HepG2 (cell line): ENCODE measurements around the gene CAPZA2. TPM values are rescaled to one million over a fixed set of nuclear protein-coding genes. Genes with fewer than 3 reads are reported as not detected.

Experiments used
- ATAC-seq: fragments of 200-7000 bp; cut with Tn5 transposase; 3 replicates; pipeline ENCODE4 v1.9.1; 2020; ENCODE audit warnings: mild to moderate bottlenecking, moderate library complexity
- BruUV-seq: library from RNA; stranded (reverse); fragments of 400-500 nt; replicated peaks from 2 replicates; lab custom pipeline; 2021; lab: Mats Ljungman, UMichigan
- CTCF ChIA-PET: fragments of 300-600 bp; formaldehyde crosslinking; extraction: SDS; loops from one replicate; lab custom pipeline; 2021; ENCODE audit warnings: low total read pairs, inconsistent platforms, low intra/inter-chr PET ratio; lab: Yijun Ruan, JAX
- POLR2A ChIA-PET: fragments of 350-600 bp; sonication (Branson Sonifier 250); formaldehyde crosslinking; loops from one replicate; lab custom pipeline; 2020; ENCODE audit warnings: antibody characterized with exemption, inconsistent platforms; lab: Yijun Ruan, JAX
- DNase-seq: peaks from one replicate; pipeline ENCODE4 v3.0.0-alpha.2; 2015; ENCODE audit warnings: low spot score
- FAIRE-seq: peaks from 3 replicates; lab custom pipeline; 2011; peaks lifted over from hg19 to GRCh38; lab: Jason Lieb, UNC
- H2AFZ ChIP-seq: one replicate; pipeline ENCODE4 v1.6.1; 2011; ENCODE audit warnings: low read length, inconsistent platforms
- H3K27ac ChIP-seq: fragments of 300-600 bp; 3 replicates; pipeline ENCODE4 v1.8.0; 2011; ENCODE audit warnings: mixed run types, mild to moderate bottlenecking, mixed read lengths, low read length, inconsistent platforms; ENCODE audit not compliant: insufficient read depth; ENCODE audit errors: extremely low read length
- H3K27me3 ChIP-seq, 2 experiments: fragments of 200-600 bp in 1 of 2; 2 replicates in 1 of 2; 3 replicates in 1 of 2; pipeline versions ENCODE4 v1.6.0 to v1.8.0; 2011; ENCODE audit warnings: low read length in 2 of 2, mild to moderate bottlenecking in 2 of 2, moderate library complexity in 2 of 2, inconsistent platforms in 1 of 2; ENCODE audit not compliant: insufficient read depth in 2 of 2, control insufficient read depth in 1 of 2
- H3K36me3 ChIP-seq, 2 experiments: fragments of 200-600 bp in 1 of 2; replicated peaks in 1 of 2; 2 replicates in 1 of 2; 3 replicates in 1 of 2; pipeline versions ENCODE4 v1.5.1 to v1.8.0; 2011; ENCODE audit warnings: low read length in 2 of 2, inconsistent platforms in 1 of 2; ENCODE audit not compliant: insufficient read depth in 2 of 2, control insufficient read depth in 1 of 2
- H3K4me1 ChIP-seq: 2 replicates; pipeline ENCODE4 v1.5.1; 2012; ENCODE audit warnings: low read length, inconsistent platforms; ENCODE audit not compliant: insufficient read depth
- H3K4me2 ChIP-seq: 2 replicates; pipeline ENCODE4 v1.6.0; 2011; ENCODE audit warnings: low read depth, low read length, inconsistent platforms
- H3K4me3 ChIP-seq, 3 experiments: fragments of 200-600 bp in 1 of 3; sonication (generic), shearing (Covaris generic) in 1 of 3; replicated peaks in 1 of 3; 2 replicates each; pipeline ENCODE4 v1.5.1; 2011 to 2016; ENCODE audit warnings: low read length in 3 of 3, inconsistent platforms in 2 of 3, low read depth in 2 of 3, mild to moderate bottlenecking in 2 of 3, control low read depth in 1 of 3, mixed read lengths in 1 of 3; ENCODE audit not compliant: insufficient read depth in 1 of 3
- H3K79me2 ChIP-seq: one replicate; pipeline ENCODE4 v1.6.1; 2011; ENCODE audit warnings: low read length, inconsistent platforms; ENCODE audit not compliant: insufficient read depth
- H3K9ac ChIP-seq: 2 replicates; pipeline ENCODE4 v1.6.0; 2011; ENCODE audit warnings: mild to moderate bottlenecking, low read depth, low read length, inconsistent platforms; ENCODE audit not compliant: insufficient read depth
- H3K9me3 ChIP-seq: 2 replicates; pipeline ENCODE4 v1.5.1; 2012; ENCODE audit warnings: mild to moderate bottlenecking, low read length
- H4K20me1 ChIP-seq: 2 replicates; pipeline ENCODE4 v1.6.0; 2011; ENCODE audit warnings: inconsistent platforms, mild to moderate bottlenecking, low read length, moderate library complexity; ENCODE audit not compliant: insufficient read depth
- ARID2 ChIP-seq: sonication (generic); formaldehyde crosslinking; IDR thresholded peaks from 2 replicates; pipeline ENCODE4 v1.8.1; 2022; ENCODE audit warnings: mild to moderate bottlenecking, missing genetic modification reagents, borderline replicate concordance
- DDIT3 ChIP-seq: sonication (generic); formaldehyde crosslinking; IDR thresholded peaks from 2 replicates; pipeline ENCODE4 v1.4.0; 2020; ENCODE audit warnings: mild to moderate bottlenecking, missing genetic modification reagents
- KDM2A ChIP-seq: sonication (generic); formaldehyde crosslinking; IDR thresholded peaks from 2 replicates; pipeline ENCODE4 v1.4.0; 2020; ENCODE audit warnings: low read depth, missing genetic modification reagents, borderline replicate concordance
- MAF1 ChIP-seq: sonication (generic); formaldehyde crosslinking; IDR thresholded peaks from 2 replicates; pipeline ENCODE4 v1.5.0; 2020; ENCODE audit warnings: missing genetic modification reagents, borderline replicate concordance
- MYNN ChIP-seq: sonication (generic); formaldehyde crosslinking; IDR thresholded peaks from 2 replicates; pipeline ENCODE4 v1.4.0; 2020; ENCODE audit warnings: mild to moderate bottlenecking, low read depth, missing genetic modification reagents
- NCOA1 ChIP-seq: sonication (generic); formaldehyde crosslinking; IDR thresholded peaks from 2 replicates; pipeline ENCODE4 v1.9.0; 2021; ENCODE audit warnings: missing genetic modification reagents
- NCOA2 ChIP-seq: sonication (generic); formaldehyde crosslinking; IDR thresholded peaks from 2 replicates; pipeline ENCODE4 v1.8.0; 2022; ENCODE audit warnings: inconsistent platforms
- NR3C1 ChIP-seq: sonication (generic); formaldehyde crosslinking; IDR thresholded peaks from 2 replicates; pipeline ENCODE4 v1.4.0; 2020; ENCODE audit warnings: missing genetic modification reagents
- POLR2A ChIP-seq, 2 experiments: IDR thresholded peaks; 2 replicates each; pipeline ENCODE4 v1.6.1; 2011; ENCODE audit warnings: low read depth in 2 of 2, low read length in 2 of 2, mild to moderate bottlenecking in 1 of 2, moderate library complexity in 1 of 2; ENCODE audit not compliant: insufficient read depth in 1 of 2
- PRPF4 ChIP-seq: fragments of 200-400 bp; formaldehyde crosslinking; IDR thresholded peaks from 2 replicates; pipeline ENCODE4 v1.6.1; 2016; ENCODE audit warnings: low read length, low read depth; ENCODE audit not compliant: poor library complexity, severe bottlenecking
- RAD51 ChIP-seq: fragments of 450-650 bp; IDR thresholded peaks from 2 replicates; pipeline ENCODE4 v1.6.1; 2016; ENCODE audit warnings: borderline replicate concordance
- XRCC5 ChIP-seq: fragments of 200-400 bp; formaldehyde crosslinking; optimal IDR thresholded peaks from 2 replicates; pipeline ENCODE3; 2017; ENCODE audit warnings: mild to moderate bottlenecking, low read length
- ZBTB26 ChIP-seq: IDR thresholded peaks from 2 replicates; pipeline ENCODE4 v1.6.1; 2016; ENCODE audit warnings: missing compliant biosample characterization, missing genetic modification reagents, borderline replicate concordance
- ZBTB3 ChIP-seq: sonication (generic); formaldehyde crosslinking; IDR thresholded peaks from 2 replicates; pipeline ENCODE4 v1.4.0; 2020; ENCODE audit warnings: low read depth, mild to moderate bottlenecking, moderate library complexity, missing genetic modification reagents, borderline replicate concordance
- ZNF292 ChIP-seq: sonication (generic); formaldehyde crosslinking; IDR thresholded peaks from 2 replicates; pipeline ENCODE4 v1.8.1; 2022; ENCODE audit warnings: mild to moderate bottlenecking, low read depth, missing genetic modification reagents, borderline replicate concordance
- ZNF44 ChIP-seq: sonication (generic); formaldehyde crosslinking; IDR thresholded peaks from 2 replicates; pipeline ENCODE4 v1.5.1; 2020; ENCODE audit warnings: mild to moderate bottlenecking, missing genetic modification reagents
- WGBS: methylation state at CpG from one replicate; pipeline ENCODE4 v1.1.6; 2017; ENCODE audit warnings: low lambda C conversion rate; 5-methylcytosine and 5-hydroxymethylcytosine counted together
- in situ Hi-C: cut with HindIII; loops from 2 replicates; pipeline ENCODE4 v1.10.0; 2017; ENCODE audit warnings: low pct_unique_long_range_greater_than_20kb; ENCODE audit not compliant: extremely low pct_ligation_motif_present
- intact Hi-C: fragments of 100-400 bp; cut with micrococcal nuclease; formaldehyde crosslinking; loops from one replicate; pipeline ENCODE4 v1.10.0; 2022; ENCODE audit not compliant: unreplicated experiment
- polyA plus RNA-seq, 8 experiments: library from polyadenylated mRNA; depleted of rRNA in 3 of 8; stranded (reverse) in 7 of 8; unstranded in 1 of 8; fragments of >200 nt; fragmentation: Illumina TruSeq in 4 of 8; extraction: Trizol in 4 of 8; gene quantifications; 2 replicates each; pipeline versions ENCODE4 v1.2.1 to v1.2.3, GENCODE V29; 2011 to 2016; ENCODE audit warnings: low read depth in 4 of 8, missing spikeins in 1 of 8, mixed read lengths in 1 of 8; ENCODE audit not compliant: insufficient read depth in 1 of 8
- total RNA-seq, 5 experiments: library from RNA; depleted of rRNA; stranded (reverse); fragments of >200 nt; fragmentation: Illumina TruSeq; extraction: Trizol; gene quantifications; 2 replicates each; pipeline ENCODE4 v1.2.3, GENCODE V29; 2016; ENCODE audit warnings: low read depth in 1 of 5
- TF ChIP-seq, protein P1 (sequence below): sonication (generic); formaldehyde crosslinking; IDR thresholded peaks from 2 replicates; pipeline ENCODE4 v1.5.0; 2020; ENCODE audit warnings: mild to moderate bottlenecking, missing genetic modification reagents, moderate library complexity
- TF ChIP-seq, protein P2 (sequence below): sonication (generic); formaldehyde crosslinking; IDR thresholded peaks from 2 replicates; pipeline ENCODE4 v1.5.1; 2020; ENCODE audit warnings: missing genetic modification reagents, mild to moderate bottlenecking, borderline replicate concordance
- TF ChIP-seq, protein P3 (sequence below): sonication (generic); formaldehyde crosslinking; IDR thresholded peaks from 2 replicates; pipeline ENCODE4 v1.8.0; 2022; ENCODE audit warnings: mild to moderate bottlenecking, missing genetic modification reagents

CAPZA2 gene
- total and polyA plus RNA-seq, 2 of the 13 experiments (the other 11 are each of a cell fraction or from before 2014, with no cell fraction given), result 38.4 to 199 TPM

- no TSS peak for BruUV-seq
- POLR2A ChIA-PET, result no interaction called here
Measured at GRCh38 chr7:116857052-116857451, 5.3 kb upstream of the CAPZA2 start.

More at GRCh38 chr7:116857052-116857451, 5.3 kb upstream of the CAPZA2 start:
- DNase-seq (no peak), ATAC-seq (no peak), FAIRE-seq (no peak)
- H3K27me3 ChIP-seq, result no peaks in the 10 kb centered on the region
- in situ Hi-C loops (no loop called here), intact Hi-C loops (no loop called here)
- H3K79me2 ChIP-seq, result no peaks in the 10 kb centered on the region
- no peaks in the 10 kb centered on the region for H3K36me3 ChIP-seq
- no peaks in the 10 kb centered on the region for H3K9me3 ChIP-seq
- no peak overlapping the region for H3K4me3 ChIP-seq
- CTCF ChIA-PET, result no interaction called here
- H3K4me2 ChIP-seq, result no peak overlapping the region
- no peaks in the 10 kb centered on the region for H4K20me1 ChIP-seq
- TF ChIP-seq ZBTB26 (CRISPR knock-in tag) (no peak), ZBTB3 (CRISPR knock-in tag) (no peak), POLR2A (IDR thresholded peaks at IDR 0.05; ENCODE audit: insufficient read depth in 1 of 2, low read depth in 2 of 2, low read length in 2 of 2) (no peak), ARID2 (no peak), NCOA1 (no peak), ZNF44 (CRISPR knock-in tag) (no peak), MYNN (no peak), RAD51 (no peak), XRCC5 (no peak), DDIT3 (CRISPR knock-in tag) (no peak), NR3C1 (CRISPR knock-in tag) (no peak), NCOA2 (CRISPR knock-in tag) (no peak), ZNF292 (CRISPR knock-in tag) (no peak), PRPF4 (no peak), KDM2A (no peak), MAF1 (no peak)
- TF ChIP-seq, protein P1, sequence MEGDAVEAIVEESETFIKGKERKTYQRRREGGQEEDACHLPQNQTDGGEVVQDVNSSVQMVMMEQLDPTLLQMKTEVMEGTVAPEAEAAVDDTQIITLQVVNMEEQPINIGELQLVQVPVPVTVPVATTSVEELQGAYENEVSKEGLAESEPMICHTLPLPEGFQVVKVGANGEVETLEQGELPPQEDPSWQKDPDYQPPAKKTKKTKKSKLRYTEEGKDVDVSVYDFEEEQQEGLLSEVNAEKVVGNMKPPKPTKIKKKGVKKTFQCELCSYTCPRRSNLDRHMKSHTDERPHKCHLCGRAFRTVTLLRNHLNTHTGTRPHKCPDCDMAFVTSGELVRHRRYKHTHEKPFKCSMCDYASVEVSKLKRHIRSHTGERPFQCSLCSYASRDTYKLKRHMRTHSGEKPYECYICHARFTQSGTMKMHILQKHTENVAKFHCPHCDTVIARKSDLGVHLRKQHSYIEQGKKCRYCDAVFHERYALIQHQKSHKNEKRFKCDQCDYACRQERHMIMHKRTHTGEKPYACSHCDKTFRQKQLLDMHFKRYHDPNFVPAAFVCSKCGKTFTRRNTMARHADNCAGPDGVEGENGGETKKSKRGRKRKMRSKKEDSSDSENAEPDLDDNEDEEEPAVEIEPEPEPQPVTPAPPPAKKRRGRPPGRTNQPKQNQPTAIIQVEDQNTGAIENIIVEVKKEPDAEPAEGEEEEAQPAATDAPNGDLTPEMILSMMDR (CRISPR knock-in tag), result no peak
- TF ChIP-seq, protein P2, sequence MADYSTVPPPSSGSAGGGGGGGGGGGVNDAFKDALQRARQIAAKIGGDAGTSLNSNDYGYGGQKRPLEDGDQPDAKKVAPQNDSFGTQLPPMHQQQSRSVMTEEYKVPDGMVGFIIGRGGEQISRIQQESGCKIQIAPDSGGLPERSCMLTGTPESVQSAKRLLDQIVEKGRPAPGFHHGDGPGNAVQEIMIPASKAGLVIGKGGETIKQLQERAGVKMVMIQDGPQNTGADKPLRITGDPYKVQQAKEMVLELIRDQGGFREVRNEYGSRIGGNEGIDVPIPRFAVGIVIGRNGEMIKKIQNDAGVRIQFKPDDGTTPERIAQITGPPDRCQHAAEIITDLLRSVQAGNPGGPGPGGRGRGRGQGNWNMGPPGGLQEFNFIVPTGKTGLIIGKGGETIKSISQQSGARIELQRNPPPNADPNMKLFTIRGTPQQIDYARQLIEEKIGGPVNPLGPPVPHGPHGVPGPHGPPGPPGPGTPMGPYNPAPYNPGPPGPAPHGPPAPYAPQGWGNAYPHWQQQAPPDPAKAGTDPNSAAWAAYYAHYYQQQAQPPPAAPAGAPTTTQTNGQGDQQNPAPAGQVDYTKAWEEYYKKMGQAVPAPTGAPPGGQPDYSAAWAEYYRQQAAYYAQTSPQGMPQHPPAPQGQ (CRISPR knock-in tag), result no peak
- TF ChIP-seq, protein P3, sequence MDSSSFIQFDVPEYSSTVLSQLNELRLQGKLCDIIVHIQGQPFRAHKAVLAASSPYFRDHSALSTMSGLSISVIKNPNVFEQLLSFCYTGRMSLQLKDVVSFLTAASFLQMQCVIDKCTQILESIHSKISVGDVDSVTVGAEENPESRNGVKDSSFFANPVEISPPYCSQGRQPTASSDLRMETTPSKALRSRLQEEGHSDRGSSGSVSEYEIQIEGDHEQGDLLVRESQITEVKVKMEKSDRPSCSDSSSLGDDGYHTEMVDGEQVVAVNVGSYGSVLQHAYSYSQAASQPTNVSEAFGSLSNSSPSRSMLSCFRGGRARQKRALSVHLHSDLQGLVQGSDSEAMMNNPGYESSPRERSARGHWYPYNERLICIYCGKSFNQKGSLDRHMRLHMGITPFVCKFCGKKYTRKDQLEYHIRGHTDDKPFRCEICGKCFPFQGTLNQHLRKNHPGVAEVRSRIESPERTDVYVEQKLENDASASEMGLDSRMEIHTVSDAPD (CRISPR knock-in tag), result no peak
- H3K4me1 ChIP-seq, result peaks cover 13% of the 10 kb centered on the region
- no peak overlapping the region for H3K27ac ChIP-seq
- no peak overlapping the region for H2AFZ ChIP-seq
- 85% methylated on average over 2 of the region's 2 CpGs for WGBS
- no peak overlapping the region for H3K9ac ChIP-seq
